ENCODE data around the gene EVI5. TPM values are rescaled to one million over a fixed set of nuclear protein-coding genes. Genes with fewer than 3 reads are reported as not detected.
A peak's percentile ranks its signal among the peaks of the same experiment; 100 is the strongest.

Gene EVI5
- total and polyA plus RNA-seq, 12 donors = 4.6 to 46.2 (median 24.6) TPM

DNA sequence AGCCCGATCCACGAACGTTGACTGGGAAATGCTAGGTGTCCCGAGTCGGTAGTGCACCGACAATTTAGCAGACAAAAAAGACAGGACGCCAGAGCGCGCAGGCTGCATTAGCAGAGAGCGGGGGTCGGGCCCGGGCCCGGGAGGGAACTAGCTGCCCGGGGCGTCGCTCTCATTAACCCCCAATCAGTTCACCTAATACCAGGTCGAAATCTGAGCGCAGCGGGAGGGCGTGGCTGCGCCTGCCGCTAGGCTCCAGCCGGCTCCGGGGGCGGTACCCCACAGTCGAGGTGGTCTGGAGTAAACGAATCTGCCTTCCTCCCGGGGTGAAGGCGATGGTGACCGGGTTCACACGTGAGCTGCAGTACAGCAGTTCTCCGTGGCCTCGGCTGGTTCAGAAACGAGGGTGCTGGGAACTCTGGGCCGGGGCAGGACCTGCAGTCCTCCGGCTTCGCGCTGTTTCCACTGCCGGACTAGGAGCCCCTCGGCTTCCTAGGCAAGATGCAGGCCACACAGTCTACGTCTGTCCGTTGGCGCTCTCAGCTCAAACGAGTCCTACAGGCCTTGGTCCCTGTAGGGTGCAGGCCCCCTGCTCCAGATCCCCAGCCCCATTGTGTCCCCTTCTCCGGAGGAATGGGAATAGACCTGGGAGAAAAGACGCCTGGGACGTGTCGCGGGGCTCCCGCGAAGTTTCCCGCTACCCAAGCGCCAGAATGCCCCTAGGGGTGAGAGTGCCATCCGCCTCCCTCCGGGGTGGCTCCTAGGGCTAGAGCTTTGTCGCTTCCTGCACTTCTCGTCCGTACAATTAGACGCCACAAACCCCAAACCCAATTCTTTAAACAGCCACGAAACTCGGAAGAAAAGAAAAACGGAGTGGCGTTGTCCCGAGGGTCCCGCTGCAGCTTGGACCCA lies 300.2 kb downstream of the EVI5 start:
- WGBS, 2 donors = 1 to 2% methylated on average over 65 of the region's 65 CpGs
- Histone ChIP-seq H3K27ac (peak overlapping the region in 1 of 10 donors; percentile 84), H3K27me3 (peaks cover 45 to 97% (median 88%) of the 10 kb centered on the region in 7 donors), H3K36me3 (no peaks in the 10 kb centered on the region), H3K9me3 (no peaks in the 10 kb centered on the region), H3K4me3 (peak overlapping the region; percentile 40 to 70 (median 56)), H3K4me1 (peaks cover 31 to 64% (median 60%) of the 10 kb centered on the region in 9 donors)
- ATAC-seq (peak in 5 of 8 donors; percentile 5 to 28 (median 10)), DNase-seq (peak in 1 of 2 donors; percentile 23)
- intact Hi-C loops (cut with DNase I) = loop anchor here in 1 of 10 donors (10.0 kb wide), 1 partner anchor 100 kb away; no protein-coding TSS in a partner anchor
- TF ChIP-seq, protein P1, sequence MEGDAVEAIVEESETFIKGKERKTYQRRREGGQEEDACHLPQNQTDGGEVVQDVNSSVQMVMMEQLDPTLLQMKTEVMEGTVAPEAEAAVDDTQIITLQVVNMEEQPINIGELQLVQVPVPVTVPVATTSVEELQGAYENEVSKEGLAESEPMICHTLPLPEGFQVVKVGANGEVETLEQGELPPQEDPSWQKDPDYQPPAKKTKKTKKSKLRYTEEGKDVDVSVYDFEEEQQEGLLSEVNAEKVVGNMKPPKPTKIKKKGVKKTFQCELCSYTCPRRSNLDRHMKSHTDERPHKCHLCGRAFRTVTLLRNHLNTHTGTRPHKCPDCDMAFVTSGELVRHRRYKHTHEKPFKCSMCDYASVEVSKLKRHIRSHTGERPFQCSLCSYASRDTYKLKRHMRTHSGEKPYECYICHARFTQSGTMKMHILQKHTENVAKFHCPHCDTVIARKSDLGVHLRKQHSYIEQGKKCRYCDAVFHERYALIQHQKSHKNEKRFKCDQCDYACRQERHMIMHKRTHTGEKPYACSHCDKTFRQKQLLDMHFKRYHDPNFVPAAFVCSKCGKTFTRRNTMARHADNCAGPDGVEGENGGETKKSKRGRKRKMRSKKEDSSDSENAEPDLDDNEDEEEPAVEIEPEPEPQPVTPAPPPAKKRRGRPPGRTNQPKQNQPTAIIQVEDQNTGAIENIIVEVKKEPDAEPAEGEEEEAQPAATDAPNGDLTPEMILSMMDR (IDR thresholded peaks at IDR 0.05) = no peak

DNA sequence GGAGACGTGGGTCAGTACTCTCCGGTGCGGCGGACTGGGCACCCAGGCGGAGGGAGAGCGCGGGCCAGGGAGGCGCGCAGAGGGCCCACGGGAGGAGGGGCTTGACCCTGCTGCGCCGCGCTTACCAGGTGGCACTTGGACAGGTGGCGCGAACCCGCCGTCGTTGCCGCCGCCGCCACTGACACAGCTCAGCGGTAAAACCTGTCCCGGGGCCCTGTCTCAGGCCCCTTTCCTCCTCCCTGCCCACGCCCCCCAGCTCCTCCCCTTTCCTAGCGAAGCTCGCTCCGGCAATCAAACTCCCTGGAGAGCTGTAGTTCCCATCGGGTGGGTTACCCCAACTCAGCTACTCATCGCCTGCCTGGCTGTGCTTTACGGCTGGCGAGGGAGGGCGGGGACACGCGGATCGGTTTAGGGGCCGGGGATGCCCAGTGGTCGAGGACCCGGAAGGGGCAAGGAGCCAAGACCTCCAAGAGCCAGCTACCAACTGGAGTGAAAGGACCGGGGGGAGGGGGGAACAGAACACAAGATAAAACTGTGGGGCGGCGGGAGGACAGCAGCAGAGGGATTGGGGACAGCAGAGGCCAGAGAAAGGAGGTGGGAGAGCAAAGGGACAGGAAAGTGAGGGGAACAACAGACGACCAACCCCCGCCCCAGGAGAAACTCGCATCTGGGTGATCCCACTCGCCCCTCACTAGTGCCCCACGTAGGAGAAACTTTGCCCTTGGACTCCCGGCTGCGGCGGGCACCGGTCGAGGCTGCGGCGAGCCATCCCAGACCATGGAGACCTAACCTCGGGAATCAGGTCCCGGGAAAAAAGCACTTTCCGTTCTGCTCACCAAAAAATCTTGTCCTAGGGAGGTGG lies 301.1 kb downstream of the EVI5 start:
- 1 to 2% methylated on average over 49 to 56 of the region's 56 CpGs for WGBS, 2 donors
- TF ChIP-seq, protein P1 (IDR thresholded peaks at IDR 0.05) = no peak
- DNase-seq (peak in 1 of 2 donors; percentile 17), ATAC-seq (peak in 1 of 8 donors; percentile 5)
- Histone ChIP-seq H3K27me3 (peaks cover 45 to 100% (median 94%) of the 10 kb centered on the region in 7 donors), H3K27ac (peak overlapping the region in 1 of 10 donors; percentile 84), H3K36me3 (no peaks in the 10 kb centered on the region), H3K4me3 (peak overlapping the region; percentile 25 to 70 (median 56)), H3K9me3 (no peaks in the 10 kb centered on the region), H3K4me1 (peaks cover 31 to 64% (median 60%) of the 10 kb centered on the region in 9 donors)
- intact Hi-C loops (cut with DNase I) = loop anchor here in 1 of 10 donors (10.0 kb wide), 1 partner anchor 101 kb away; no protein-coding TSS in a partner anchor

DNA sequence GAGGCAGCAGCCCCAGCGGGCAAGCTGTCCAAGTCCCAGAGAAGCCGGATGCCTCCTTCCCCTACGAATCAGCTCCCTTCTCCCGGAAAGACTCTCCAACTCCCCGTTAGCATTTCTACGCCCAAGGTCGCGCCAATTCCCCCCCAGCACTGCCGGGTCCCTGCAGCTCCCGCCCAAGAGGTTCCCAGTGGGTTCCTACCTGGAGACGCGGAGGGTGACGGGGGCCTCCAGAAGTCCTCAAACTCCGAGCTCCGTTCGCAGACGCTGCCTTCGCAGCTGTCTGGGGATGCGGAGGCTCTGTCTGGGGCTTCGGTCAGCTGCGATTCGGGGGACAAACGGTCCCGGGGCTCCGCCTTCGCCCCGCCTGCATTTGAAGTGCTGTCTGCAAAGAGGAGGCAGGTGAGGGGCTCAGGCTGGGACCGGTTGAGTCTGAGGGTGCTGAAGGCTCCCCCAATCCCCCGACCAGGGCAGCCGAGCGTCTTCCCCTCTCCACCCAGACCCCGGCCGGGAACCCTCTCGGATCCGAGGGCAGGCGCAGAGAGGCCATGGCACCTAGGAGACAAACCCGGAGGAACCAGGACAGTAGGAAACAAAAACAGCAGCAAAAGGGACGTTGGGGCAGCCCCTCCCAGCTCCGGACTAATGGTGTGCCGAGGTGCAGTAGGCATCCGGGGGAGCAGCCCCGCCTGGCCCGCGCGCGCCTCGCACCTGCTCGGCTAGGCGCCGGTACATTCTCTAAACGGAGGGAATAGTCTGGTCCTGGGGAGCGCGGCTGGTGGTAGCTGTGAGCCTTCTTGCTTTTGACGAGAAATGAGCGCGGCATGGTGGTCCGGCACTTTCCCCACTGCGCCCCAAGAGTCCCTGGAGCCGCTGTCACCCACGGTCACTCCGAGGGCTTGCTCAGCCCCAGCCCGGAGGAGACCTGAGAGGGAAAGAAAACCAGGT lies 302.0 kb downstream of the EVI5 start:
- peaks cover 45 to 97% (median 90%) of the 10 kb centered on the region in 7 donors for H3K27me3 ChIP-seq
- TF ChIP-seq, protein P1 (IDR thresholded peaks at IDR 0.05) = no peak
- DNase-seq = no peak

More for the DNA sequence above, 302.0 kb downstream of the EVI5 start:
- no peaks in the 10 kb centered on the region for H3K36me3 ChIP-seq
- peak overlapping the region in 1 of 10 donors; percentile 84 for H3K27ac ChIP-seq
- no peak for ATAC-seq
- 1 to 3% methylated on average over 62 of the region's 62 CpGs for WGBS, 2 donors
- H3K4me1 ChIP-seq = peaks cover 31 to 64% (median 60%) of the 10 kb centered on the region in 9 donors
- peak overlapping the region; percentile 25 to 70 (median 56) for H3K4me3 ChIP-seq
- H3K9me3 ChIP-seq = no peaks in the 10 kb centered on the region
- intact Hi-C loops (cut with DNase I) = loop anchor here in 1 of 10 donors (10.0 kb wide), 1 partner anchor 102 kb away; no protein-coding TSS in a partner anchor
